ENCODE measurements around the gene PSAP. TPM values are rescaled to one million over a fixed set of nuclear protein-coding genes. Genes with fewer than 3 reads are reported as not detected.

Gene PSAP
- total and polyA plus RNA-seq, 4 donors: 255 to 671 (median 472) TPM

- Histone ChIP-seq H3K27me3 (ENCODE audit: control insufficient read depth in 4 of 4, insufficient read depth in 4 of 4, low read length in 3 of 4) (no peaks in the 10 kb centered on the region), H3K27ac (ENCODE audit: low read depth in 1 of 2, low read length in 2 of 2) (peak overlapping the region in 1 of 2 donors; percentile 99), H3K9me3 (ENCODE audit: control insufficient read depth in 4 of 4, low read length in 3 of 4) (no peaks in the 10 kb centered on the region), H3K36me3 (ENCODE audit: control insufficient read depth in 4 of 4, insufficient read depth in 3 of 4, low read depth in 1 of 4, low read length in 3 of 4) (no peaks in the 10 kb centered on the region), H3K9ac (ENCODE audit: low read depth in 1 of 2, low read length in 2 of 2) (peak overlapping the region; percentile 60 to 75), H3K4me3 (ENCODE audit: low read depth in 1 of 3, low read length in 3 of 3) (peak overlapping the region; percentile 5 to 41 (median 7)), H3K4me1 (ENCODE audit: control insufficient read depth in 4 of 4, insufficient read depth in 4 of 4, low read length in 3 of 4) (peaks cover 18 to 39% (median 25%) of the 10 kb centered on the region in 4 donors)
- WGBS: 78% methylated on average over 17 of the region's 17 CpGs
- no peak for DNase-seq (ENCODE audit: low spot score)
- no peak for TF ChIP-seq EGR1 (IDR thresholded peaks at IDR 0.05; ENCODE audit: low read depth in 2 of 2)
- no peak for TF ChIP-seq GABPA (IDR thresholded peaks at IDR 0.05 in 1 of 2, conservative IDR thresholded peaks at IDR 0.05 in 1 of 2)
- no peak for TF ChIP-seq ATF3 (IDR thresholded peaks at IDR 0.05)
- TF ChIP-seq HNF4A (conservative IDR thresholded peaks at IDR 0.05): no peak
- no peak for TF ChIP-seq ZBTB33 (IDR thresholded peaks at IDR 0.05)
- no peak for TF ChIP-seq HNF4G (IDR thresholded peaks at IDR 0.05)
- TF ChIP-seq FOXA2 (IDR thresholded peaks at IDR 0.05): no peak
- TF ChIP-seq TAF1 (conservative IDR thresholded peaks at IDR 0.05): no peak
- no peak for TF ChIP-seq FOXA1 (IDR thresholded peaks at IDR 0.05)
Measured at GRCh38 chr10:71849461-71849908, 1.6 kb downstream of the PSAP start.

- Histone ChIP-seq H3K27me3 (ENCODE audit: control insufficient read depth in 4 of 4, insufficient read depth in 4 of 4, low read length in 3 of 4) (no peaks in the 10 kb centered on the region), H3K4me3 (ENCODE audit: low read depth in 1 of 3, low read length in 3 of 3) (no peak overlapping the region), H3K9ac (ENCODE audit: low read depth in 1 of 2, low read length in 2 of 2) (no peak overlapping the region), H3K36me3 (ENCODE audit: control insufficient read depth in 4 of 4, insufficient read depth in 3 of 4, low read depth in 1 of 4, low read length in 3 of 4) (no peaks in the 10 kb centered on the region), H3K9me3 (ENCODE audit: control insufficient read depth in 4 of 4, low read length in 3 of 4) (no peaks in the 10 kb centered on the region), H3K4me1 (ENCODE audit: control insufficient read depth in 4 of 4, insufficient read depth in 4 of 4, low read length in 3 of 4) (peaks cover 20 to 39% (median 25%) of the 10 kb centered on the region in 4 donors), H3K27ac (ENCODE audit: low read depth in 1 of 2, low read length in 2 of 2) (peak overlapping the region; percentile 4 to 18)
- no peak for DNase-seq (ENCODE audit: low spot score)
- 77% methylated on average over 11 of the region's 11 CpGs for WGBS
- TF ChIP-seq HNF4A (conservative IDR thresholded peaks at IDR 0.05) (peak in 1 of 2 donors; percentile 13), NR2F2 (IDR thresholded peaks at IDR 0.05) (no peak), RXRA (IDR thresholded peaks at IDR 0.05) (no peak), JUND (IDR thresholded peaks at IDR 0.05) (no peak), EGR1 (IDR thresholded peaks at IDR 0.05; ENCODE audit: low read depth in 2 of 2) (no peak), HNF4G (IDR thresholded peaks at IDR 0.05) (no peak)
Measured at GRCh38 chr10:71848325-71849275, 2.5 kb downstream of the PSAP start.

- Histone ChIP-seq H3K36me3 (ENCODE audit: control insufficient read depth in 4 of 4, insufficient read depth in 3 of 4, low read depth in 1 of 4, low read length in 3 of 4) (no peaks in the 10 kb centered on the region), H3K4me1 (ENCODE audit: control insufficient read depth in 4 of 4, insufficient read depth in 4 of 4, low read length in 3 of 4) (peaks cover 22 to 47% (median 30%) of the 10 kb centered on the region in 4 donors), H3K9me3 (ENCODE audit: control insufficient read depth in 4 of 4, low read length in 3 of 4) (no peaks in the 10 kb centered on the region), H3K9ac (ENCODE audit: low read depth in 1 of 2, low read length in 2 of 2) (no peak overlapping the region), H3K27ac (ENCODE audit: low read depth in 1 of 2, low read length in 2 of 2) (peak overlapping the region; percentile 1 to 51), H3K27me3 (ENCODE audit: control insufficient read depth in 4 of 4, insufficient read depth in 4 of 4, low read length in 3 of 4) (no peaks in the 10 kb centered on the region), H3K4me3 (ENCODE audit: low read depth in 1 of 3, low read length in 3 of 3) (no peak overlapping the region)
- DNase-seq (ENCODE audit: low spot score): no peak
- 93% methylated on average over 8 of the region's 8 CpGs for WGBS
- TF ChIP-seq HNF4A (conservative IDR thresholded peaks at IDR 0.05): no peak
- no peak for TF ChIP-seq NR2F2 (IDR thresholded peaks at IDR 0.05)
- TF ChIP-seq YY1 (IDR thresholded peaks at IDR 0.05): no peak
- no peak for TF ChIP-seq MAX (IDR thresholded peaks at IDR 0.05)
- no peak for TF ChIP-seq TAF1 (conservative IDR thresholded peaks at IDR 0.05)
- no peak for TF ChIP-seq CTCF (IDR thresholded peaks at IDR 0.05; ENCODE audit: low read depth, low read length, missing input control)
- no peak for TF ChIP-seq ZBTB33 (IDR thresholded peaks at IDR 0.05)
- no peak for TF ChIP-seq EGR1 (IDR thresholded peaks at IDR 0.05; ENCODE audit: low read depth in 2 of 2)
- TF ChIP-seq FOXA2 (IDR thresholded peaks at IDR 0.05): no peak
Measured at GRCh38 chr10:71847418-71847817, 3.6 kb downstream of the PSAP start.

Measured in liver (tissue), 9 donors.